Smooth muscle cell (in vitro differentiated cells): ENCODE data around the gene SMG9. TPM values are rescaled to one million over a fixed set of nuclear protein-coding genes. Genes with fewer than 3 reads are reported as not detected.

Source experiments
- DNase-seq: peaks from one replicate; lab custom pipeline; 2025; ENCODE audit not compliant: unreplicated experiment; lab: John Stamatoyannopoulos, UW
- H2AFZ ChIP-seq: fragments of 200-600 bp; sonication (generic); 2 replicates; pipeline ENCODE4 v1.6.0; 2016; ENCODE audit warnings: antibody characterized with exemption, low read depth, mild to moderate bottlenecking
- H3F3A ChIP-seq: fragments of 200-600 bp; sonication (generic); 2 replicates; pipeline ENCODE4 v1.6.0; 2017; ENCODE audit warnings: antibody characterized with exemption, low read depth
- H3K27ac ChIP-seq: fragments of 200-600 bp; sonication (generic); 2 replicates; pipeline ENCODE4 v1.5.1; 2016; ENCODE audit warnings: low read depth, mild to moderate bottlenecking
- H3K27me3 ChIP-seq: fragments of 200-600 bp; sonication (generic); 2 replicates; pipeline ENCODE4 v1.6.1; 2016; ENCODE audit warnings: low read depth, mild to moderate bottlenecking
- H3K36me3 ChIP-seq: fragments of 200-600 bp; sonication (generic); 2 replicates; pipeline ENCODE4 v1.5.1; 2016; ENCODE audit warnings: low read depth
- H3K4me1 ChIP-seq: fragments of 200-600 bp; sonication (generic); 2 replicates; pipeline ENCODE4 v1.5.1; 2016; ENCODE audit warnings: low read depth
- H3K4me2 ChIP-seq: fragments of 200-600 bp; sonication (generic); 2 replicates; pipeline ENCODE4 v1.6.0; 2016; ENCODE audit warnings: mild to moderate bottlenecking
- H3K4me3 ChIP-seq: fragments of 200-600 bp; sonication (generic); 2 replicates; pipeline ENCODE4 v1.5.1; 2016; ENCODE audit warnings: mild to moderate bottlenecking
- H3K79me2 ChIP-seq: fragments of 200-600 bp; sonication (generic); 2 replicates; pipeline ENCODE4 v1.6.0; 2016; ENCODE audit warnings: low read depth, mild to moderate bottlenecking
- H3K9ac ChIP-seq: fragments of 200-600 bp; sonication (generic); 2 replicates; pipeline ENCODE4 v1.6.0; 2016; ENCODE audit warnings: low read depth
- H3K9me3 ChIP-seq: fragments of 200-600 bp; sonication (generic); replicated peaks from 2 replicates; pipeline ENCODE4 v1.5.1; 2016; ENCODE audit warnings: low read depth
- H4K20me1 ChIP-seq: fragments of 200-600 bp; sonication (generic); 2 replicates; pipeline ENCODE4 v1.6.0; 2016; ENCODE audit warnings: low read depth
- WGBS: methylation state at CpG from one replicate; pipeline ENCODE4 v1.1.7; 2016; ENCODE audit warnings: low lambda C conversion rate; 5-methylcytosine and 5-hydroxymethylcytosine counted together
- polyA plus RNA-seq: library from polyadenylated mRNA; unstranded; fragments of >200 nt; fragmentation: Nextera tagmentation; extraction: Ambion mirVana; gene quantifications from 2 replicates; pipeline ENCODE4 v1.2.1, GENCODE V29; 2016
- total RNA-seq: library from RNA; depleted of rRNA; stranded (reverse); fragments of >200 nt; gene quantifications from 2 replicates; pipeline ENCODE4 v1.2.3, GENCODE V29; 2014
- TF ChIP-seq, protein P1 (sequence below): fragments of 200-600 bp; sonication (generic); IDR thresholded peaks from 2 replicates; pipeline ENCODE4 v1.5.1; 2017; ENCODE audit warnings: borderline replicate concordance, mild to moderate bottlenecking, antibody characterized with exemption; ENCODE audit not compliant: insufficient read depth, poor library complexity, severe bottlenecking

SMG9 gene
- total and polyA plus RNA-seq, 2 experiments from 2014 or later, result 13.2 to 39.2 TPM

DNA sequence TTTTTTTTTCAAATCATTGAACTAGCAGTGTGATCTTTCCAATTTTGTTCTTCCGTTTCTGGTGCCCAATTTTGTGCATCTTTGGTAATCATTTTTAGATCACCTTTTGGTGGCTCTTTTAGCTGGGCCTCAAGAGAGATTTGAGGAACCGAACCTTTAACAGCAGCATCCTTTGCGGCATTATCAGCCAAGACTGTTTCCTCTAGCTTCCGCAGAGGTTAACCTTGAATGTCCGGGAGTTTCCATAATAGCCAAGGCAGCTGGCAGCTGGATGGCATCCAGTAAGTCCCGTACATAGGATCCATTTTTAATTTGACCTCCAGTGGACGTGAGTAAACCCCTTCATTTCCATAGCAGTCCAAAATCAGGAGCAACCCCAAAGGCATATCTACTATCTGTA is 29.3 kb downstream of the SMG9 start:
- no peak overlapping the region for H2AFZ ChIP-seq
- no peak overlapping the region for H3K9ac ChIP-seq
- H3K27me3 ChIP-seq, result no peaks in the 10 kb centered on the region
- TF ChIP-seq, protein P1, sequence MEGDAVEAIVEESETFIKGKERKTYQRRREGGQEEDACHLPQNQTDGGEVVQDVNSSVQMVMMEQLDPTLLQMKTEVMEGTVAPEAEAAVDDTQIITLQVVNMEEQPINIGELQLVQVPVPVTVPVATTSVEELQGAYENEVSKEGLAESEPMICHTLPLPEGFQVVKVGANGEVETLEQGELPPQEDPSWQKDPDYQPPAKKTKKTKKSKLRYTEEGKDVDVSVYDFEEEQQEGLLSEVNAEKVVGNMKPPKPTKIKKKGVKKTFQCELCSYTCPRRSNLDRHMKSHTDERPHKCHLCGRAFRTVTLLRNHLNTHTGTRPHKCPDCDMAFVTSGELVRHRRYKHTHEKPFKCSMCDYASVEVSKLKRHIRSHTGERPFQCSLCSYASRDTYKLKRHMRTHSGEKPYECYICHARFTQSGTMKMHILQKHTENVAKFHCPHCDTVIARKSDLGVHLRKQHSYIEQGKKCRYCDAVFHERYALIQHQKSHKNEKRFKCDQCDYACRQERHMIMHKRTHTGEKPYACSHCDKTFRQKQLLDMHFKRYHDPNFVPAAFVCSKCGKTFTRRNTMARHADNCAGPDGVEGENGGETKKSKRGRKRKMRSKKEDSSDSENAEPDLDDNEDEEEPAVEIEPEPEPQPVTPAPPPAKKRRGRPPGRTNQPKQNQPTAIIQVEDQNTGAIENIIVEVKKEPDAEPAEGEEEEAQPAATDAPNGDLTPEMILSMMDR, result no peak
- no peaks in the 10 kb centered on the region for H3F3A ChIP-seq
- H3K79me2 ChIP-seq, result no peaks in the 10 kb centered on the region
- H3K4me2 ChIP-seq, result no peak overlapping the region
- no peaks in the 10 kb centered on the region for H3K36me3 ChIP-seq
- H3K4me1 ChIP-seq, result no peaks in the 10 kb centered on the region
- no peaks in the 10 kb centered on the region for H3K9me3 ChIP-seq
- H4K20me1 ChIP-seq, result no peaks in the 10 kb centered on the region
- 93% methylated on average over 7 of the region's 7 CpGs for WGBS
- no peak for DNase-seq
- H3K4me3 ChIP-seq, result no peak overlapping the region
- H3K27ac ChIP-seq, result no peak overlapping the region

- WGBS, result 91% methylated on average over 8 of the region's 8 CpGs
- H3K27me3 ChIP-seq, result no peaks in the 10 kb centered on the region
- H3K9me3 ChIP-seq, result no peaks in the 10 kb centered on the region
- H4K20me1 ChIP-seq, result no peaks in the 10 kb centered on the region
- TF ChIP-seq, protein P1, result no peak
- no peaks in the 10 kb centered on the region for H3K79me2 ChIP-seq
- no peak overlapping the region for H3K4me3 ChIP-seq
- no peak for DNase-seq
- no peaks in the 10 kb centered on the region for H3K36me3 ChIP-seq
- H3K9ac ChIP-seq, result no peak overlapping the region
- H3K4me1 ChIP-seq, result no peaks in the 10 kb centered on the region
- no peaks in the 10 kb centered on the region for H3F3A ChIP-seq
- H3K27ac ChIP-seq, result no peak overlapping the region
- H3K4me2 ChIP-seq, result no peak overlapping the region
- H2AFZ ChIP-seq, result no peak overlapping the region
These were observed 29.9 kb downstream of the SMG9 start for GRCh38 chr19:43724896-43725295.

GRCh38 chr19:43723588-43723987 is 31.2 kb downstream of the SMG9 start:
- no peaks in the 10 kb centered on the region for H3K27me3 ChIP-seq
- no peak overlapping the region for H3K4me2 ChIP-seq

More at GRCh38 chr19:43723588-43723987, 31.2 kb downstream of the SMG9 start:
- Histone ChIP-seq H3K4me3 (no peak overlapping the region), H3K9me3 (no peaks in the 10 kb centered on the region), H3K9ac (no peak overlapping the region), H2AFZ (no peak overlapping the region), H3F3A (no peaks in the 10 kb centered on the region), H3K27ac (no peak overlapping the region), H3K79me2 (no peaks in the 10 kb centered on the region), H3K36me3 (no peaks in the 10 kb centered on the region), H3K4me1 (no peaks in the 10 kb centered on the region), H4K20me1 (no peaks in the 10 kb centered on the region)
- 73% methylated on average over 8 of the region's 8 CpGs for WGBS
- no peak for DNase-seq
- TF ChIP-seq, protein P1, result no peak
